Left renal pelvis (tissue), 4 donors: ENCODE measurements around the gene KCNQ5. TPM values are rescaled to one million over a fixed set of nuclear protein-coding genes. Genes with fewer than 3 reads are reported as not detected.
"Not testable (repeated sequence)": the region's sequence is repeated elsewhere in the genome, so short reads cannot be mapped to it uniquely, and the experiment has no call there.

ENCODE experiments used
- DNase-seq, 4 donors: peaks; one replicate each; pipeline ENCODE4 v3.0.0-alpha.2; 2013; ENCODE audit warnings: low read depth in 4 of 4, low spot score in 3 of 4
- polyA plus RNA-seq, 4 donors: library from polyadenylated mRNA; unstranded; fragments of 120-200 nt; gene quantifications; one replicate each; pipeline ENCODE4 v1.2.1, GENCODE V29; 2013; ENCODE audit not compliant: insufficient read length in 4 of 4

The KCNQ5 gene
- polyA plus RNA-seq, 4 donors: 0.14 to 0.79 (median 0.43) TPM

GRCh38 chr6:73156793-73157767 is 535.2 kb downstream of the KCNQ5 start:
- no peak for DNase-seq

DNA sequence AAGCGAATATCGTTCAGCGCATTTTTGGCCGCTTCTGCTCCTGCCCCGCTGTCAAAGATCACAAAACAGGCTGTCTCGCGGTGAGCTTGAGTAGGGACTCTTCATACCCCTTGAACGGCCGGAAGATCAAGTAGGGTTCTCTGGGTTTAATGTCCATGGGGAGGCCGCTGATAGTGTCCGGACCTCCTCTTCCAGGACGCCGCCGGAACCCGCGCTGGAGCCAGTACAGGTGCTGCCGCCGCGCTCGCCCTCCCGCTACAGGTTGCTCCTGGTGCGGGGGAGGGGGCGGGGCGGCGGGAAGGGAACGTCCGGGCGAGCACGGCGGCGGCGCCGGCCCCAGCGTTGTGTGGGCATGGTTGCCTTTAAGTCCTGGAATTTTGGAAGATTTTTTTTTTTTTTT is 536.0 kb downstream of the KCNQ5 start:
- no peak for DNase-seq

- DNase-seq: no peak
These were observed 547.2 kb downstream of the KCNQ5 start for GRCh38 chr6:73169111-73169510.

DNA sequence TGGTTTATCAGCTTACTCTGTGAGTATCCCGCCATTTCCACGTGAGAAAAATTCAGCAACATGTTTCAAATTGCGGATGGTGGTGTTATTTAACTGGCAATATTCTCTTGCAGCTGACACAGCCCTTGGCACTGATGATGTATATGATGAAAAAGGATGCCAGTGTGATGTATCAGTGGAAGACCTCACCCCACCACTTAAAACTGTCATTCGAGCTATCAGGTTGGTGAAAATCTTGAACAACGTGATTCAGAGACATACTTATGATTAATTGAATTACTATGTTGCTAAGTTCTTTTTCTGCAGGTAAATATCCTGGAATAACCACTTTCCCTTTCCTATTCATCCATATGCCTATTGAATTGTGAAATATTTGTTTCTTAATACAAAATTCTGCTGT is 547.8 kb downstream of the KCNQ5 start:
- DNase-seq: no peak

- no peak for DNase-seq
These were observed 552.8 kb downstream of the KCNQ5 start for GRCh38 chr6:73174646-73175045.

DNA sequence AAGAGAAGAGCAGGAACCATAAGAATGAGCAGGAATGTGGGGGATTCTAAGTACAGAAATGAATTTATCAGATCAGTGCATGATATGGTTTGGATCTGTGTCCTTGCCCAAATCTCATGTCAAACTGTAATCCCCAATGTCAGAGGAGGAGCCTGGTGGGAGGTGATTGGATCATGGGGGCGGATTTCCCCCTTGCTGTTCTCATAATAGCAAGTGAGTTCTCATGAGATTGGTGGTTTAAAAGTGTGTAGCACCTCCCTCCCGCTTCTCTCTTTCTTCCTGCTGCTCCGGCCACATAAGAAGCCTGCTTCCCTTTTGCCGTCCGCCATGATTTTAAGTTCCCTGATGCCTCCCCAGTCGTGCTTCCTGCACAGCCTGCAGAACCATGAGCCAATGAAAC is 554.2 kb downstream of the KCNQ5 start:
- DNase-seq: no peak

DNA sequence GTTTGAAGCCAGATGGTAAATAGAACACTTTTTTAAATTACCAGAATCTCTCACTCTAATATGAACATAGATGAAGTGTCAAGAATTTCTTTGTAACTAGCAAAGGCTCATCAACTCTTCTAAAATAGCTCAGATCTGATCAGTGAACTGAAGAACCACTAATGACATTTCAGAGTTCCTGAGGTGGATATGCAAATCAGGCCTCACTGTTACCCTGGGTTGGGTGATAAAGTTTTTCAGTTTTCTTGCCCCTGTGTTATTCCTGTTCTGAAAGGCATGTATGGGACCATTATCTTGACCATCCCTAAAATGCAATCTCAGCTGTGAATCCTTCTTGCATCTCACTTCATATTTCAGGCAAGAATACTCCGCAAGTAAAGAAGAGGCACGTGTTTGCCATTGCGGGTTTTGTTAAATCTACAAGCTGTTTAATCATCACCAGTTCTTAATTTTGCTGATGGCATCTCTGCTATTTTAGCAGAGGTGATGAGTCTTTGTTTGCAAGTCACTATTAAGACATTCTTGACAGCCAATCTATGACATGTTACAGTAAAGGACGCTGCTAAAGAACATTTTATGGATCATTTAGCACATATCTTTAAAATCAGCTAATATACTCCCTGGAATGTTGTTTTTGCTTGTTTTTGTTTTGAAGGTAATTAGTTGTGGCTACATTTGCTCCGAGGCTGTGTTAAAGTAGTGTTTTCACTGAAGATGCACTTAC is 555.5 kb downstream of the KCNQ5 start:
- DNase-seq: no peak

DNA sequence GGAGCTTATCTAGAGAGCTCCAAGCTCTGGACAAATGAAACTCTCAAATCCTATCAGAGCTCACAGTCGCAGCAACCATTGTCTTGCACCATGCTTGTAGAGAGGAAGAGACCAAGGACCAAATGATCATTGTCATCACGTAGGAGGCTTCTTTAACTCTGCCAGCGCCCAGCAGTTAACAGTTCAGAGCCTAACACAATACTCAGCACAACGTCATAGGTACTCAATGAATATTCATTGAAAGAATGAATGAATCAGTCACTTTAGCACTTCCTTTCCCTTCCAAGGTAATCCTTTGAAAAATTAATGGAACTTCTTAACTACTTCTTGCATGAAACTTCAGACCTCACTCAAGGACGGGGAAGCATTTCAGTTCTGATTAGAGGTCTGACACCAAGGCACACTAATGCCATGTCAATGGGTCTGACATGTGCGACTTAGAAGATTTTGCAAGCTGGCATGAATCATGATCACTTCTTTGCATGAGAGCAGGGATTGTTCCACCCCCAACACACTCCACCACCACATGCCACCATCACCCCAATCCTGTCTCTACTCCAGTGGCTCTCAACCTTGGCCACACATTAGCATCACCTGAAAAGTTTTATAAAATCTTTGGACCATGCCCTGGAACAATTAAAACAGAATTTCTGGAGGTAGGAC is 558.3 kb downstream of the KCNQ5 start:
- no peak for DNase-seq

DNA sequence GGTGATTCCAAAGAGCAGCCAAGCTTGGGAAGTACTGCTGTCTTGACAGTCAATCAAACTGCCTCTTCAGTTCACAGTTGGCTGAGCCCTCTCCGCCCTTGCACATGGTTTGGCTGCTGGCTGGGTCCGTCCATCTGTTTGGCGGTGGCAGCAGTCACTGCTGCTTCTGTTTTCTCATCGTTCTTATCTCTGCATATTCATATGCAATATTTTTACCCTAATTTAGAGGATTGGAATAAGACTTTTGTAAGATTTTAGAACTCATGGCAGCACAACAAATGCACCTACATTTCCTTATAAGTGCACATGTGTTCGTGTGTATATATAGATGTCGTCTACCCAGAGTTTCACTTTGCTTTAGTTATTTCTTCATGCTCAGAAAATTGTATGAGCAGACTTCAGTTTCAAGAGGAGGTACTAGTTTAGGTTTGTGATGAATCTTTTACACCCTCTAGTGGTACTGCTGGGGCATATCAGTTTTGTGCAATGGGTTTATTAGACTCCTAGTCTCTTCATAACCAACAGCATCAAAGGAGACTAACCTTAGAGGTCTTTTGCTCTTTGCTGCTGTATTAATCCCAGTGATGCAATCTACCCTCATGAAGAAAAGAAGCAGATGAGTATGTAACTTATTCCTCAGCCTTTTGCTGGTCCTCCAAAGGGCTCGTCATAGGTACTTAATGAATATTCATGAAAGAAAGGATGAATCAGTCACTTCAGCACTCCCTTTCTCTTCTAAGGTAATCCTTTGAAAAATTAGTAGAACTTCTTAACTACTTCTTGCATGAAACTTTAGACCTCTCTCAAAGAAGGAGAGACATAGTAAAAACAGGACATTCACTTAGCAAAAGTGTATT is 559.1 kb downstream of the KCNQ5 start:
- peak; percentile 18 to 30 (median 24) for DNase-seq

- DNase-seq: no peak
These were observed 560.2 kb downstream of the KCNQ5 start for GRCh38 chr6:73182021-73182607.

DNA sequence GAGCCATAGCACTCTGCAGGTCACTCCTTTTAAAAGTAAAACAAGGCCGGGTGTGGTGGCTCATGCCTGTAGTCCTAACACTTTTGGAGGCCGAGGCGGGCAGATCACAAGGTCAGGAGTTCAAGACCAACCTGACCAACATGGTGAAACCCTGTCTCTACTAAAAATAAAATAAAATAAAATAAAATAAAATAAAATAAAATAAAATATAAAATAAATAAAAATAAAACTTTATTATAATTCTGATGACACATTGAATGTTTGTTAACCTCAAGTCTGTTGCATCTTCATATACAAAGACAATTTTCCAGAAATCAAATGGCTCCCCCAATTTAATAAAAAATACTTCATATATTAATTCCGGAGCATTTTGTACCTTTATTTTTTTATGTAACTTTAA is 571.4 kb downstream of the KCNQ5 start:
- not testable (repeated sequence) for DNase-seq

GRCh38 chr6:73194744-73195143 is 572.9 kb downstream of the KCNQ5 start:
- no peak for DNase-seq

DNA sequence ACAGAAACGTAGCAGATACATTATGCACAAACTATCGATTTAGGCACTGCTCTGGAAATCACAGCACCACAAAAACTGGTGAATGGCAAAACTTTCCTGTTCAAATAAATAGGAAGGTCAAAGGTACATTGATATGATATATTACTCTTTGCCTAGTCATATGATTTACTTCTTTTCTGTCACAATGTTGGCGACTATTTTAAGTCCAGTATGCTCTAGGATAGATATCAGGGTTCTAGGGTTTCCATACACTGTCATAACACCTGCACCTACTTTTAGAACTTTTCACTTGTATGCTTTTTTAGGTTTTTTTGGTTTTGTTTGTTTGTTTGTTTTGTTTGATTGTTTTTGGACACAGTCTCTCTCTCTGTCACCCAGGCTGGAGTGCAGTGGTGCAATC is 578.4 kb downstream of the KCNQ5 start:
- no peak for DNase-seq

DNA sequence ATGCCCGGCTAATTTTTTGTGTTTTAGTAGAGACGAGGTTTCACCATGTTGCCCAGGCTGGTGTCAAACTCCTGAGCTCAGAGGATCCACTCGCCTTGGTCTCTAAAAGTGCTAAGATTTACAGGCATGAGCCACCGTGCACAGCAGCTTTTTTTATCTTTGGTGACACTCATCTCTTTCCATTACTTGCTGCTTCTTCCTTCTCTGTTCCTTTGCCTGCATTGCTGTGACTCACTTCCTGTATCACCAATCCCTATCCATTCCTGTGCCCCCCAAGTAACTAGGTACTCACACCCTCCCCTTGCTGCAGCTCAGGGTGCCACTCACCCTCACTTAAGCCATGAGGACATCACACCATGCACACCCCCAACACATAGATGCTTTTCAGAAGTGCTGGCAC is 578.9 kb downstream of the KCNQ5 start:
- DNase-seq: no peak

DNA sequence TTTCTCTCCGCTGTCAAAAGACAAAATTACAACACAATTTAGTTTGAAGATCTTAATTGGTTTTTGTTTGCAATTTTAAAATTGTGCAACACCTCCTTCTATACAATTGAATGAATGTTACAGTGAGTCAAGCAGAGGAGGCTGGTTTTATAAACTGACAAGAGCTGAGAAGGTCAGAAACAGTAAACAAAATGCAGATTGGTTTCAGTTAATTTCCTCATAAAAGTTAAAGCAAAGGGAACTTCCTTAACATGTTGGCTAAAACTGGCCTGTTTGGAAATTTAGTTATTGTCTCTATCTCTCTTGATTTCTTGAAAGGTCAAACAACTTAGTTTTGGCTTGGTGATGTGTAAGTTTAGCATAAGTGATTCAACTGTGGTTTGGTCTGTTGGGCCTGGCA is 581.2 kb downstream of the KCNQ5 start:
- DNase-seq: no peak

- no peak for DNase-seq
These were observed 582.4 kb downstream of the KCNQ5 start for GRCh38 chr6:73204252-73204651.

DNA sequence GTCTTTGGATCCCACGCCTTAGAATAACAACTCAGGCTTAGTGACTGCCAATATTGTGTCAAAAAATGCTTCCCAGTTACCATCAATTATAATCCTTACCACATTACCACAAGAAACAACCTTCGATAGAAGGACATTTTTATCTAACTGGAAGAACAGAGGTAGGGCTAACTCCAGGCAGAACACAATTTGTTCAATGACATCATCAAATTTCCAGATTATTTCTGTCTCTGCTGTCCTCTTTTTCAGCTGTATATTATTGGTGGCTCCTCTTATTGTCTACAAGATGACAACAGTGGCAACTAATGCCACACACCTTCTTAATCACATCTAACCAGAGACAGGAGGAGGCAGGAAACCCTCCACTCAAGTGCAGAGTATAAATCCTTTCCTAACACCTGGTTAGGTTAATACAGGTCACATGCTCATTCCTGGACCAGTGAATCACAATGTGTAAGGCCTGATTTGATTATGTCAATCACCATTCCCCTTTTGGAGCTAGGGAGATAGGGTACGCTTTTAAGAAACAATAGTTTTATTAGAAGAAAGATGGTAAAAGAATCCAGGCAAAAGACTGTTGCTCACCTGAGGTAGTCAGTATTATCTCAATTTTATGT is 585.5 kb downstream of the KCNQ5 start:
- DNase-seq: no peak

DNA sequence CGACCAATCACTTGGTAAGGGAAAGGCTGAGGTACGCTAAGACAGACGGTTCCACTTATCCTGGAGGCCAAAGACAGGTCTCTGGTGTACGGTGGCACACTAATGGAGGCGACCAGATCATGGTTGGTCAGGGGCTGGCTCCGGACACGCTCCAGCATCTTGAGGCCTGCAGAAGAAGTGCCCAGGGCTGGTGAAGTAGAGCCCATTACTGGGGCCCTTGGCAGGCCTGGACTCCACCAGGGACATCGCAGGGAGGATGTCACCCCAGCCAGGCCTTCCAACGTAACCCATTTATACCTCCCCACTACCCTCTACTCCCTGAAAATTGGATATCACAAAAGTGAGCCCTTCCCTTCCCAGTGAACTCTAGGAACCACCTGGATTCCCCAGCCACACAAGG is 587.3 kb downstream of the KCNQ5 start:
- DNase-seq: no peak

DNA sequence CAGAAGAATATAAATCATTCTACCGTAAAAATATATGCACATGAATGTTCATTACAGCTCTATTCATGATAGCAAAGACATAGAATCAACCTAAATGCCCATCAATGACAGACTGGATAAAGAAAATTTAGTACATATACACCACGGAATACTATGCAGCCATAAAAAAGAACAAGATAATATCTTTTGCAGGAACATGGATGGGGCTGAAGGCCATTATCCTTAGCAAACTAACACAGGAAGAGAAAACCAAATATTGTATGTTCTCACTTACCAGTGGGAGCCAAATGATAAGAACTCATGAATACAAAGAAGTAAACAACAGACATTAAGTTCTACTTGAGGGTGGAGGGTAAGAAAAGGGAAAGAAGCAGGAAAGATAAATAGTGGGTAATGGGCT is 595.0 kb downstream of the KCNQ5 start:
- no peak for DNase-seq

DNA sequence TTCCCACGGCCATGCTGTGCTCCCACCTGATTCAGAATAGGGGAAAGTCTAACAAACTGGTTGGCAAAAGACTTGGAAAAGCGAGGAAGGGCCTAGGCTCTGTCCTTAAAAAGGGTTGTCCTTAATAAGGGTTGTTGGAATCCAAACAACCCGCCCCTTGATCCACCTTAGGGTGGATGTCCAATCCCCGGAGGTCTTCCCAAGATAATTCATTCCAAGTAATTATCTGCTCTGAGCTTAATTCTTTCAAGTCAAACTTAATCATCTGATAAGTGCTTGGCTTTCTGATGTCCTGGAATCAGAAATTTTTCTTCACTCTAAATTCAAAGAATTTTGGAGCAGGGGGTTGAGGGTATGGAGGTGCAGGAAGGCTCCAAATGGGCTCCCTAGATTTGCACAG is 603.5 kb downstream of the KCNQ5 start, which contains the start of gene KHDC1L:
Gene KHDC1L, minus strand, starts transcription at position 101 of the 400 bp plus-strand sequence. Its CDS starts 88 bp downstream, at position 13.
- no peak for DNase-seq
